ENCODE results near the gene ALG1.
"Not testable (repeated sequence)": the region's sequence is repeated elsewhere in the genome, so short reads cannot be mapped to it uniquely, and the experiment has no call there.

Gene ALG1

GRCh38 chr16:5098221-5099159, 26.8 kb downstream of the ALG1 start:
- DNase-seq (ENCODE audit: low spot score): not testable (repeated sequence)

GRCh38 chr16:5099174-5099573, 27.5 kb downstream of the ALG1 start:
- DNase-seq (ENCODE audit: low spot score): not testable (repeated sequence)

- DNase-seq (ENCODE audit: low spot score): not testable (repeated sequence)
Measured at GRCh38 chr16:5103296-5104032, 31.8 kb downstream of the ALG1 start.

DNA sequence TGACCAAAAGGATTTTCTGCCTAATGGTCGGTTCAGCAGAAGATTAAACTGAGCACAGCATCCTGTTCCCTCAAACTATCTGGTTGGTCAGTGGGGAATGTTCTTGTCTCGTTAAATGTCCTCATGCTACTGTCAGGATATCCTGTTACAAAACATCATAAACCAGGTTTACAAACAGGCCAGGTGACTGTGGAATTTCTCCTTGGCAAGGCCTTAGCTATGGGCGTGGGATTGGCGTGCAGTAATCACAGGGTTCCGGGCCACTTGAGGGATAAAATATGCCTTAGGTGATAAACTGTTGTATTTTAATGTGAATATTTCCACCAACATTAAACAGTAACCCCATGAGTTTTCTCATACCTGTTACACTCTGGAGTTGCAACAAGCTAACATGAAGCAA, 33.4 kb downstream of the ALG1 start:
- DNase-seq (ENCODE audit: low spot score): not testable (repeated sequence)

- DNase-seq (ENCODE audit: low spot score): no peak
Measured at GRCh38 chr16:5108505-5109158, 37.0 kb downstream of the ALG1 start.

DNA sequence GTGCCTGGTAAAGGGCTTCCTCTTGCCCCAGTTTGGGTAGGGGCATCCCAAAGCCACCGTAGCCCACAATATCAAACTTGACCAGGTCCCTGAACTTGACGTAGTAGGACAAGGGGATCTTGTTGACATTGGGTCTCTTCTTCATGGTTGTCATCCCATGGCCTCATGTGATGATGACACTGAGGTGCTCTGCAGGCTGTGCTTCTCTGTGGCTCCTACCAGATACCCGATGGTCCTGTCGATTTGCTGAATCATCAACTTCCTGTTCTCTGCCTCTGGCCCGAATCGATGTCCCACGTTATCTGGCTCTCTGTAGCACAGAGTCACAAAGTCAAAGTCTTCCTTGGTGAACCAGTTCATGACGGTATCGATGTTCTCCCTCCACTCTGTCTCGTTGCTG, 39.3 kb downstream of the ALG1 start:
- DNase-seq (ENCODE audit: low spot score): not testable (repeated sequence)

GRCh38 chr16:5116780-5117295, 45.2 kb downstream of the ALG1 start:
- DNase-seq (ENCODE audit: low spot score): not testable (repeated sequence)

- DNase-seq (ENCODE audit: low spot score): not testable (repeated sequence)
Measured at GRCh38 chr16:5117300-5118087, 45.9 kb downstream of the ALG1 start.

DNA sequence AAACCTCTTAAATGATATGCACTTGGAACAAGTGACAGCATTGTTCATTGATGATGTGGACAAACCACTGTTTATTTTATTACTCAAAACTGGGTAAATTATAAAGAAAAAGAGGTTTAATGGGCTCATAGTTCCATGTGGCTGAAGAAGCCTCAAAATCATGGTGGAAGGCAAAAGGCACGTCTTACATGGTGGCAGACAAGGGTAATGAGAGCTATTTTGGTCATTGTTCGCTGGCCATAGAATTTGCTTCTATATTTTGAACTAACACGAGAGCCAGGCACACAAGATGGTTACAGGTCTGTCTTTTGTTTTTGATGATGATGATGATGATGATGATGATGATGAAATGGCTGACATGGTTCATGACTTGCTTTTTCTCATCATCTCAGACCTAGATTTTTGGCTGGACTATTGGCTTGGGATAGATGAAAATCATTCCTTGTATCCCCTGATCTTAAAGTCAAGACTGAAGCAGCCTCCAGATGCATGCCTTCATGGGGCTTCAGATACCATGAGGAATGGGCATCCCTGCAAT, 59.9 kb downstream of the ALG1 start:
- DNase-seq (ENCODE audit: low spot score): not testable (repeated sequence)

- not testable (repeated sequence) for DNase-seq (ENCODE audit: low spot score)
Measured at GRCh38 chr16:5132915-5133600, 61.4 kb downstream of the ALG1 start.

DNA sequence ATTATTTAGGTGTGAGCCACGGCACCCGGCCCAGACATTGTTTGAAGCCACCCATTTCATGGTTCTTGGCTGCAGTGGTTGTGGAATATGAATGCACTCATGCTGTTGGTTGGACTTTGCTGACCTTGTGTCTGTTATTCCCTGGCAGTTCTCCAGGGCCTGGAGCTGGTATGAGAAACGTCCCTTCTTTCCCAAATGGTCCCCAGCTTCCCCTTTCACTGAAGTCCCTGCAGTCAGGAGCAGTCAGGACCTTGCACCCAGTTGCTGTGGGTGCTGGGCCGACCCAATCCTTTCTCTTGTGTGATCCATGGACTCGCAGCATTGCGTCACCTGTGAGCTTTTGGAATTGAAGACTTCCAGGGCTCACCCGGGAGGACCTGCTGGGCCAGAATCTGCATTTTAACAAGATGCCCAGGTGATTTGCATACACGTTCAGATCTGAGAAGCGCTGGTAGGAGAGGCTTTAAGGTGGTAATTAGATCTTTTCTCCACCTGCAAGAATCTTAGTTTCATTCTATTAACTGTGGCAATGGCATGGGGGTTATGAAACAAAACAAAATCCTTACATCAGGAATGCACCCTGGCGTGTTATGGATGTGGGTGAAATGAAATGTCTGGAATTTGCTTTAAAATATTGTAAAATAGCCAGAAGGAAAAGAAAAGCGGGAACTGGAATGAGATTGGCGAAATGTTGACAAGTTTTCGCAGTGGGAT, 63.3 kb downstream of the ALG1 start:
- DNase-seq (ENCODE audit: low spot score): not testable (repeated sequence)
